H1 (cell line): Measurements from ENCODE around the gene TPD52L1. TPM values are rescaled to one million over a fixed set of nuclear protein-coding genes. Genes with fewer than 3 reads are reported as not detected.

ENCODE experiments used
- GTF2F1 ChIP-seq: IDR thresholded peaks from 2 replicates; pipeline ENCODE4 v1.6.1; 2012; ENCODE audit warnings: low read depth, low read length, improper control_type of control experiment, borderline replicate concordance
- HDAC2 ChIP-seq, 2 experiments: fragments of 300-600 bp in 1 of 2; sonication (generic) in 1 of 2; IDR thresholded peaks; 2 replicates each; pipeline ENCODE4 v1.6.1; 2011 to 2012; ENCODE audit warnings: low read depth in 2 of 2, low read length in 2 of 2, mild to moderate bottlenecking in 2 of 2, moderate library complexity in 2 of 2, borderline replicate concordance in 1 of 2, inconsistent platforms in 1 of 2
- POLR2AphosphoS5 ChIP-seq: IDR thresholded peaks from 2 replicates; pipeline ENCODE4 v1.6.1; 2011; ENCODE audit warnings: low read depth, low read length
- SP1 ChIP-seq: IDR thresholded peaks from 2 replicates; pipeline ENCODE4 v1.6.1; 2011; ENCODE audit warnings: low read depth, low read length
- polyA plus RNA-seq, 7 experiments: library from polyadenylated mRNA; depleted of rRNA in 3 of 7; stranded (reverse) in 5 of 7; unstranded in 2 of 7; fragments of >200 nt in 5 of 7; fragments of 200-250 nt in 2 of 7; gene quantifications; 1 replicate in 5 of 7; 2 replicates in 1 of 7; 4 replicates in 1 of 7; pipeline versions ENCODE4 v1.2.1 to v1.2.3, GENCODE V29; 2011 to 2013; ENCODE audit warnings: missing spikeins in 2 of 7, mixed read lengths in 2 of 7
- total RNA-seq: library from RNA; stranded (reverse); fragmentation: NEBNext Ultra II Directional; extraction: Animal tissue kit (Norgen Biotek cat#: 25700); gene quantifications from 2 replicates; pipeline ENCODE4 v1.2.1, GENCODE V29; 2021

Gene TPD52L1
- total and polyA plus RNA-seq, 2 of the 8 experiments (the other 6 are each of a cell fraction or from before 2014, with no cell fraction given): 7.4 to 14.2 TPM

- TF ChIP-seq POLR2AphosphoS5: no peak
- TF ChIP-seq HDAC2 (IDR thresholded peaks at IDR 0.05; ENCODE audit: borderline replicate concordance in 1 of 2, low read depth in 2 of 2, low read length in 2 of 2): no peak
- no peak for TF ChIP-seq GTF2F1
- no peak for TF ChIP-seq SP1
Measured at GRCh38 chr6:125237764-125238163, 84.2 kb downstream of the TPD52L1 start (continued).
